Thyroid gland (tissue), 4 donors: ENCODE measurements around the gene PRKCE. TPM values are rescaled to one million over a fixed set of nuclear protein-coding genes. Genes with fewer than 3 reads are reported as not detected.

Experiments
- DNase-seq, 2 donors: peaks; one replicate each; pipeline ENCODE4 v3.0.0-alpha.2; 2019
- H3K27ac ChIP-seq, 3 donors: fragments of 200-600 bp; sonication (generic); 1 replicate in 2 of 3; 2 replicates in 1 of 3; pipeline ENCODE4 v1.5.1; 2016 to 2019; ENCODE audit warnings: mild to moderate bottlenecking in 1 of 3, moderate library complexity in 1 of 3
- H3K27me3 ChIP-seq: fragments of 200-600 bp; sonication (generic); one replicate; pipeline ENCODE4 v1.5.1; 2019
- H3K36me3 ChIP-seq, 2 donors: fragments of 200-600 bp; sonication (generic); one replicate each; pipeline ENCODE4 v1.5.1; 2016 to 2019
- H3K4me1 ChIP-seq, 2 donors: fragments of 200-600 bp; sonication (generic); one replicate each; pipeline ENCODE4 v1.5.1; 2017 to 2019
- H3K4me3 ChIP-seq, 3 donors: fragments of 200-600 bp; sonication (generic); replicated peaks in 1 of 3; 1 replicate in 2 of 3; 2 replicates in 1 of 3; pipeline ENCODE4 v1.5.1; 2016; ENCODE audit warnings: mild to moderate bottlenecking in 1 of 3
- H3K9me3 ChIP-seq: fragments of 200-600 bp; sonication (generic); one replicate; pipeline ENCODE4 v1.5.1; 2017
- POLR2A ChIP-seq, 2 donors: fragments of 450-650 bp; IDR thresholded peaks; one replicate each; pipeline ENCODE4 v1.6.1; 2017; ENCODE audit warnings: antibody characterized with exemption in 2 of 2, mild to moderate bottlenecking in 2 of 2, moderate library complexity in 1 of 2
- WGBS, 2 donors: methylation state at CpG; one replicate each; pipeline ENCODE4 v1.1.5; 2017; 5-methylcytosine and 5-hydroxymethylcytosine counted together
- intact Hi-C: fragments of 100-400 bp; cut with DNase I; formaldehyde crosslinking; loops from one replicate; pipeline ENCODE4 v1.15.1; 2023
- total RNA-seq, 4 donors: library from RNA; depleted of rRNA; stranded (reverse); fragments of >200 nt; gene quantifications; one replicate each; pipeline ENCODE4 v1.2.3, GENCODE V29; 2016
- TF ChIP-seq, protein P1 (sequence below), 6 experiments: fragments of 200-600 bp in 3 of 6; fragments of 450-650 bp in 3 of 6; sonication (generic) in 3 of 6; IDR thresholded peaks; one replicate each; pipeline ENCODE4 v1.5.1; 2016 to 2019; ENCODE audit warnings: antibody characterized with exemption in 6 of 6, mild to moderate bottlenecking in 2 of 6, inconsistent platforms in 1 of 6, moderate library complexity in 1 of 6

PRKCE gene
- total RNA-seq, 4 donors from 2014 or later: 8.4 to 35.3 (median 15.2) TPM

DNA sequence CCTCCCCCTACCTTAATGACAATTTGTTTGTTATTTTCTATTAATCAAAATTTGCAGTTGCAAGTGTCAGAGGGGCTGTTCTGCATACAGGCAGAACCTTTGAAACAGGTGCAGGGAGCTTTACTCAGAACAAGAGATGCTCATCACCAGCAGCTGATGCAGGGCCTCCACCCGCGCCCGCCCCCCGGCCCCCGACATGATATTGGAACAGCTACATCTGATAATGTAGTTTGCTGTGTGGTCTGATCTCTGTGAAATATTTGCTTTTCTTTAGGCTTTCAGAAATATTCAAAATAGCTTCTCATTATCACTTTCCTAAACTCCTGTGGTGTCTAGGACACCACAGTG, 130.0 kb downstream of the PRKCE start:
- no peak overlapping the region for H3K27ac ChIP-seq
- no peak for DNase-seq
- no peaks in the 10 kb centered on the region for H3K4me1 ChIP-seq
- no peaks in the 10 kb centered on the region for H3K36me3 ChIP-seq
- 95 to 98% methylated on average over 5 of the region's 5 CpGs for WGBS, 2 donors
- TF ChIP-seq POLR2A (IDR thresholded peaks at IDR 0.05): no peak
- TF ChIP-seq, protein P1, sequence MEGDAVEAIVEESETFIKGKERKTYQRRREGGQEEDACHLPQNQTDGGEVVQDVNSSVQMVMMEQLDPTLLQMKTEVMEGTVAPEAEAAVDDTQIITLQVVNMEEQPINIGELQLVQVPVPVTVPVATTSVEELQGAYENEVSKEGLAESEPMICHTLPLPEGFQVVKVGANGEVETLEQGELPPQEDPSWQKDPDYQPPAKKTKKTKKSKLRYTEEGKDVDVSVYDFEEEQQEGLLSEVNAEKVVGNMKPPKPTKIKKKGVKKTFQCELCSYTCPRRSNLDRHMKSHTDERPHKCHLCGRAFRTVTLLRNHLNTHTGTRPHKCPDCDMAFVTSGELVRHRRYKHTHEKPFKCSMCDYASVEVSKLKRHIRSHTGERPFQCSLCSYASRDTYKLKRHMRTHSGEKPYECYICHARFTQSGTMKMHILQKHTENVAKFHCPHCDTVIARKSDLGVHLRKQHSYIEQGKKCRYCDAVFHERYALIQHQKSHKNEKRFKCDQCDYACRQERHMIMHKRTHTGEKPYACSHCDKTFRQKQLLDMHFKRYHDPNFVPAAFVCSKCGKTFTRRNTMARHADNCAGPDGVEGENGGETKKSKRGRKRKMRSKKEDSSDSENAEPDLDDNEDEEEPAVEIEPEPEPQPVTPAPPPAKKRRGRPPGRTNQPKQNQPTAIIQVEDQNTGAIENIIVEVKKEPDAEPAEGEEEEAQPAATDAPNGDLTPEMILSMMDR (IDR thresholded peaks at IDR 0.05): no peak
- H3K9me3 ChIP-seq: no peaks in the 10 kb centered on the region
- H3K27me3 ChIP-seq: no peaks in the 10 kb centered on the region
- intact Hi-C loops: no loop called here
- H3K4me3 ChIP-seq: no peak overlapping the region

DNA sequence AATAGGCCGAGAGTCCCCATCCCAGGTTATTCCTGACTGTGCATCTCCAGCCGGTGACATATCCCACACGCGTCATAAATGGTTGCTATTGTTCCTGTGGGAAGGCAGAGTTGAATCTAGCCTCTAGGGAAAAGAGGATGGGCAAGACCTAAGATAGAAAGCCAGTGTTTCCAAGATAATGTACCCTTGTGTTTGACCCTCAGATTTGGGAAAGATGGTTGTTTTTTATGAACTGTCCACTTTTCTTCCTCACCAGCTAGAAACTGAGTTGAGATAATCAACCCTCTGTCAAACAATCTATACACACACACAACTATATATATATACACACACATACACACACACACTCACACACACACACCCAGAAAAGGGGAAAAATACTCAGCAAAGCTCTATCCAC, 131.0 kb downstream of the PRKCE start:
- no peaks in the 10 kb centered on the region for H3K9me3 ChIP-seq
- TF ChIP-seq, protein P1 (IDR thresholded peaks at IDR 0.05): no peak
- TF ChIP-seq POLR2A (IDR thresholded peaks at IDR 0.05): no peak
- H3K4me3 ChIP-seq: no peak overlapping the region
- intact Hi-C loops: no loop called here
- H3K27ac ChIP-seq: no peak overlapping the region
- no peaks in the 10 kb centered on the region for H3K4me1 ChIP-seq
- no peaks in the 10 kb centered on the region for H3K36me3 ChIP-seq
- H3K27me3 ChIP-seq: no peaks in the 10 kb centered on the region
- 88 to 92% methylated on average over 4 of the region's 4 CpGs for WGBS, 2 donors
- no peak for DNase-seq

DNA sequence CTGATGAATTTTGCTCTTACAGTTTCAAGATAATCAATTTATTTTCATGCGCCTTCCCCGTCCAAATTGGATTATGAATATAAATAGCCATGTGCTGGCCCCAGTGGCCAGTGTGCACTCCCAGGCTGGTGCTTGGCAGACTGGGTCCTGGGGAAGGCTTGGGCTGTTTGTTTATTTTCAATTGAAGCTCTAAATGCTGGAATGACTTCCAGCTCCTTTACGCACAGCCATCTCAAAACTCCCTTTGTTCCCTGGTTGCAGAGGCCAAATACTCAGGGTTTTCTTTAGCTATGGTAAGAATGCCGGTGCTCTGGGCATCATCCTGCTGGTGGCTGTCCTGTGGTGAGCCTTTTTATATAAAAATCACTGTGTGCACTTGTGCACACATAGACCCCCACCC, 131.5 kb downstream of the PRKCE start:
- intact Hi-C loops: no loop called here
- TF ChIP-seq, protein P1 (IDR thresholded peaks at IDR 0.05): no peak
- Histone ChIP-seq H3K27ac (no peak overlapping the region), H3K4me1 (no peaks in the 10 kb centered on the region), H3K27me3 (no peaks in the 10 kb centered on the region), H3K9me3 (no peaks in the 10 kb centered on the region), H3K36me3 (no peaks in the 10 kb centered on the region), H3K4me3 (no peak overlapping the region)
- no peak for DNase-seq
- 77 to 89% methylated on average over 4 of the region's 4 CpGs for WGBS, 2 donors

DNA sequence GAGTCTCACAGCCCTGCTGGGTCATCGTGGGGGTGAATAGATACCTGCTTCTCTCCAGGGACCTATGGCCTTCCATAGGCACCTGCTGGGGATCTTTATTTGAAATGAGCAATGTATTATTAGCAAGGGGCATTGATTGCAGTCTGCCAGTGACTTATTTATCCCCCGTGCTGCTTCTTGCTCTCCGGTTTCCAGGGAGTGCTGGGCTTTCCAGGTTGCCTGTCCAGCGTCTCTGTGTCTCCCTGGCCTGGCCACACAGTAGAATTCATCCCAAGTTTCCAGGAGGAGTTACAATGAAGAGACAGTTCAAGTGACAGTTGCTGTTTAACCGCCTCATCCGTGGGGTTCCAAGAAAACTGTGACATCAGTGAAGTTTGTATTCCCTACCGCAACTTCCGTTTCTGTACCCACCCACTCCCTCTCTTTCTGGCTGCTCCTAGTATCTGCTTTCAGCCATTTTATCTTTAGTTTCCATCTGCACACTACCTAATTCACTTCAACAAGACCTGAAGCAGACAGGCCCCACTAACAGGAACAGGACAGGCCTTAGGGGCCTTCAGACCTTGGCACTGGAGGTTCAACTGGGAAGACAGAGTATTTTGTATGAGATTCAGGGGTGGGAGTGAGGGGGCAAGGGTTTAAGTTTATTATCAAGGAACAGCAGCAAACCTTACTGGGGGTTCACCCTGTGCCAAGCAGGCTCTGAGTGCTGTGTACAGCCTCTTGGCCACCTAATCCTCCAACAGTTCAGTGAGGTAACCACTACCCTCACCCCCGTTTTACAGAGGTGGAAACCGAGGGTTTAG, 134.8 kb downstream of the PRKCE start:
- H3K27ac ChIP-seq: no peak overlapping the region
- TF ChIP-seq POLR2A (IDR thresholded peaks at IDR 0.05): no peak
- TF ChIP-seq, protein P1 (IDR thresholded peaks at IDR 0.05): no peak
- H3K36me3 ChIP-seq: no peaks in the 10 kb centered on the region
- H3K27me3 ChIP-seq: no peaks in the 10 kb centered on the region
- intact Hi-C loops: no loop called here
- 93% methylated on average over 9 to 10 of the region's 10 CpGs for WGBS, 2 donors
- DNase-seq: no peak
- no peaks in the 10 kb centered on the region for H3K4me1 ChIP-seq
- H3K9me3 ChIP-seq: no peaks in the 10 kb centered on the region
- H3K4me3 ChIP-seq: no peak overlapping the region

DNA sequence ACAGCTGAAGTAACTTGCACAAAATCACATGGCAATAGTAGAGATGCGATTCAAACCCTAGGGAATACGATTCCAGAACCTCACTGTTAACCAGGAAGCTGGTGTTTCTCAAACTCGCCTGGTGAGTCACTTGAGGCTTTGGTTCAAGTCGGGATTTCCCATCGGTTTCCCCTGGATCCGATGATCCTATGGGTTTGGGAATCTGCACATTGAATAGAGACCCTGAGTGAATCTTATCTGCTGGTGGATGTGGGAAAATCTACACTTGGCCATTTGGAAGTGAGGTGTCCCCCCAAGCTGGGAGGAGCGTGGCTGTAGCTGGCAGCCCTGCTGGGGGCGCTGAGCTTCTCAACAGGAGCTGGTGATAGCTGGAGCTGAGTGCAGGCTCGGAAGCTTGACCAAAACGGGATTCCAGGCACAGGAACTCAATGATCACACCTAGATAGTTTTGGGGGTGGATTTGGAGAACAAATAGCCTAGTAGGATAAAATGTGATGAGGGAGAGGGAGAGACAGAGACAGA, 135.4 kb downstream of the PRKCE start:
- no peak overlapping the region for H3K27ac ChIP-seq
- H3K27me3 ChIP-seq: no peaks in the 10 kb centered on the region
- no peaks in the 10 kb centered on the region for H3K4me1 ChIP-seq
- H3K36me3 ChIP-seq: no peaks in the 10 kb centered on the region
- no peak overlapping the region for H3K4me3 ChIP-seq
- H3K9me3 ChIP-seq: no peaks in the 10 kb centered on the region
- intact Hi-C loops: no loop called here
- no peak for DNase-seq
- TF ChIP-seq, protein P1 (IDR thresholded peaks at IDR 0.05): no peak
- TF ChIP-seq POLR2A (IDR thresholded peaks at IDR 0.05): no peak
- WGBS, 2 donors: 88 to 93% methylated on average over 10 of the region's 10 CpGs
